Omental fat pad (tissue), 4 donors: ENCODE data around the gene APCDD1. TPM values are rescaled to one million over a fixed set of nuclear protein-coding genes. Genes with fewer than 3 reads are reported as not detected.

Experiments used
- ATAC-seq: fragments of 150-250 bp; one replicate; pipeline ENCODE4 v1.9.1; 2016; ENCODE audit warnings: mild to moderate bottlenecking, moderate library complexity; ENCODE audit not compliant: low FRiP score
- DNase-seq: peaks from one replicate; pipeline ENCODE4 v3.0.0-alpha.2; 2019; ENCODE audit warnings: low spot score
- CTCF ChIP-seq, 3 donors: fragments of 450-650 bp; IDR thresholded peaks; one replicate each; pipeline ENCODE4 v1.5.1; 2016 to 2017; ENCODE audit warnings: antibody characterized with exemption in 3 of 3, mild to moderate bottlenecking in 3 of 3, moderate library complexity in 2 of 3
- total RNA-seq, 4 donors: library from RNA; depleted of rRNA; stranded (reverse); fragments of >200 nt; gene quantifications; one replicate each; pipeline ENCODE4 v1.1.0, GENCODE V29; 2016

APCDD1 gene
- total RNA-seq, 4 donors from 2014 or later, result 119 to 252 (median 181) TPM

GRCh38 chr18:10419420-10420103 is 34.9 kb upstream of the APCDD1 start:
- ATAC-seq, result no peak

DNA sequence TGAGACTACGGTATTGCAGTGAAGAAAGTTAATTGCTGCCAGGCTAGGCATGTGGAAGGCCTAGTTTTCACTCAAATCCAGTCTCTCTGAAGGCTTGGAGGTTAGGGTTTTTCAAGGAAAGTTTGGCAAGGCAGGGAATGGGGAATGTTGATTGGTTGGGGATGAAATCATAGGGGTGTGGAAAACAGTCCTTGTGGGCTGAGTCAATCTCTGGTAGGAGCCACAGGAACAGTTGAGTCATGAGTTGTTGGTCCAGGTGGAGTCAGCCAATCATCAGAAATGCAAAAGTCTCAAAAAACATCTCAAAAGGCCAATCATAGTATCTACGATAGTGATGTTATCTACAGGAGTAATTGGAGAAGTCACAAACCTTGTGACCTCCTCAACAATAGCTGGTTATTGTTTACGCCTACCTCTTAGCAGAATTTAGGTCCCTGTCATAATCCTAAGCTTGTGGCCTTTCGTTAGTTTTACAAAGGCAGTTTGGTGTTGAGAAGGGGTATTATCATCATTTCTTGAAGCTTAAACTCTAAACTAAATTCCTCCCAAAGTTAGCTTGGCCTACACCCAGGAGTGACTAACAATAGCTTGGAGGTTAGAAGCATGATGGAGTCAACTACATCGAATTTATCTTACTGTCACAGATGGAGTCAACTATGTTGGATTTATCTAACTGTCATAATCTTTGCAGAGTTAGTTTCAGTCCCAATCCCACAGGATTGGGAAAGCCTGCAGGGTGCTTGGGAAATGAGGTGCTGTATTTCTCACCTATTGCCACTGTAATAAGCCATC is 33.7 kb upstream of the APCDD1 start:
- TF ChIP-seq CTCF (IDR thresholded peaks at IDR 0.05), result no peak
- no peak for ATAC-seq
- DNase-seq, result no peak

More at GRCh38 chr18:10419420-10420103, 34.9 kb upstream of the APCDD1 start:
- DNase-seq, result no peak
- TF ChIP-seq CTCF (IDR thresholded peaks at IDR 0.05), result no peak

DNA sequence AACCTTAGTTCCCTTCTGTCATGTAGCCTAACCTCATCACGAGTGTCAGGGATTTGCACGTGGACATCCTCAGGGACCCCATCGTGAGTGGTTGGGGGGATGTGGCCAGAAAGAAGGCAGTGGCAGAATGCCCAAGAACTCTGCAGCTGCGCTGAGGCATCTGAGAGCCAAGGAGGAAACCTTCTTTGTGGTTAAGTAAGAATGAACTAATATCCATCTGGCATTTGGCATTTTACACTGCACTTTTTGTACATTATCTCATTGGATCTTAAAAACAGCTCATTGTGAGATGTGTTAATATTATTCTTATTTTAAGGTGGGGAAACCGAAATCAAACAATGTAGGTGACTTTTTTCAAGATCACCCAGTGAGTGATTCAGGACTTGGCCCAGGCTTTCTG is 32.6 kb upstream of the APCDD1 start:
- DNase-seq (no peak), ATAC-seq (no peak)
- no peak for TF ChIP-seq CTCF (IDR thresholded peaks at IDR 0.05)

DNA sequence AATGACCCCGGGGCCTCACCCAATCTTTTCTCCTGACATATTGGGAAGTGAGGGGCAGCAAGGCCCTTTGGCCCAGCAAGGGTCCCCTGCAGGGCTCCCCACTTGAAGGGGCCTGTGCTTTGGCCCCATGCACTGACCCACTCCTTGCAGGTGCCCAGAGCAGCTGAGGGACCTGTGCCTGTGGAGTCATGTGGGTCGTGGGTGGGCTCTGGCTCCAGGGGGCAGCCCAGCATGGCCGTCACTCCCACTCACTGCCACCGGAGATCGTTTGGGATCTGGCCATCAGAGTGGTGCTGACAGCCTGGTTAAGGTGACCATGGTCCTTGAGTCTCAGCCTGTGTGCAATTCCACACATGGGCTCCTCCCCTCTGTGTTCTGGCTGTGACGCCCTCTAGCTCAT is 31.7 kb upstream of the APCDD1 start:
- no peak for DNase-seq
- no peak for ATAC-seq
- no peak for TF ChIP-seq CTCF (IDR thresholded peaks at IDR 0.05)

DNA sequence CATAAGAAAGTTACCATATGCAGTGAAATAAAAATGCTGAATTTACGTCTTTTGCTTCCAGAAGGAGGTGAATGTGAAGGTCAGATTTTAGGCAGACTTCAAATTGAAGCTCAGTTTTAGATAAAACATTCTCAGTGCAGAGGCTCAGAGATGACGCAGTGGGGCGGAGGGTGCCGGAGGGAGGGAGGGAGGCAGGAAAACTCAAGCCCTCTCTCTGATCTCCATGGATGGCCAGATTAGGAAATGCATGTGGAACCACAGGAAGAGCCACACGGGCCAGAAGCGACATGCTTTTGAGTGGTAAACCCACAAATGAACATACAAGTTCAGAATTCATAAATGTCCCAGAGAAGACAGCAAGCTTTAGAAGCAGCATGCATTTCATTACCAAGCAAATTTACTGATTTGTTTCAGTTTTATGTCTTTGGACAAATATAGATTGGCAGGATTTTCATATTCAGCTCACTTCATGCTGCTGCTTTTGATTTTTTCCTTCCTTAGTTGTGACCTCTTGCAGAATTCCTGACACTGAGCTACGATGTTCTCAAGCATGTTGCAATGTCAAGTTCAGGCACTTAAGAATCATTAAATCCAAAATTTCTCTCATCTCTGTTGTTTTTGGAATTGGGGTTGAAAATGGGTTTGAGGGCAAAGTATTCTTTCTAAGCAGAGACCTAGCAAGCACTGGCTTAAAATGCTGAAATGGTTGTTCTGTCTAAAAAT is 29.7 kb upstream of the APCDD1 start:
- DNase-seq (no peak), ATAC-seq (peak; percentile 75)

GRCh38 chr18:10430677-10431076 is 23.8 kb upstream of the APCDD1 start:
- no peak for TF ChIP-seq CTCF (IDR thresholded peaks at IDR 0.05)
- no peak for ATAC-seq

More for the DNA sequence above, 29.7 kb upstream of the APCDD1 start:
- TF ChIP-seq CTCF (IDR thresholded peaks at IDR 0.05), result no peak

More at GRCh38 chr18:10430677-10431076, 23.8 kb upstream of the APCDD1 start:
- no peak for DNase-seq
